HG02571 (cell line): ENCODE results near the gene MEIS1.

Source experiments
- ATAC-seq: cut with Tn5 transposase; IDR thresholded peaks from one replicate; pipeline ENCODE4 v1.9.1; 2021; ENCODE audit warnings: mild to moderate bottlenecking, moderate library complexity; ENCODE audit not compliant: unreplicated experiment

The MEIS1 gene

GRCh38 chr2:66561645-66562303, 126.8 kb downstream of the MEIS1 start:
- ATAC-seq, result no peak

GRCh38 chr2:66562304-66562685, 127.4 kb downstream of the MEIS1 start:
- ATAC-seq, result no peak

- no peak for ATAC-seq
These were observed 128.5 kb downstream of the MEIS1 start for GRCh38 chr2:66563473-66563872.

- ATAC-seq, result no peak
These were observed 130.4 kb downstream of the MEIS1 start for GRCh38 chr2:66565291-66565690.

GRCh38 chr2:66566726-66567399, 131.9 kb downstream of the MEIS1 start:
- ATAC-seq, result no peak

- no peak for ATAC-seq
These were observed 132.8 kb downstream of the MEIS1 start for GRCh38 chr2:66567729-66568128.

- no peak for ATAC-seq
These were observed 133.8 kb downstream of the MEIS1 start for GRCh38 chr2:66568650-66569300.

GRCh38 chr2:66569321-66569851, 134.5 kb downstream of the MEIS1 start:
- no peak for ATAC-seq

- no peak for ATAC-seq
These were observed 135.0 kb downstream of the MEIS1 start for GRCh38 chr2:66569974-66570373.

- ATAC-seq, result no peak
These were observed 135.5 kb downstream of the MEIS1 start for GRCh38 chr2:66570471-66570870.

GRCh38 chr2:66571918-66572317, 137.0 kb downstream of the MEIS1 start:
- ATAC-seq, result no peak

- ATAC-seq, result no peak
These were observed 137.5 kb downstream of the MEIS1 start for GRCh38 chr2:66572391-66572790.

- ATAC-seq, result no peak
These were observed 138.5 kb downstream of the MEIS1 start for GRCh38 chr2:66573416-66573815.

GRCh38 chr2:66573821-66574233, 138.9 kb downstream of the MEIS1 start:
- no peak for ATAC-seq

GRCh38 chr2:66574701-66575624, 140.0 kb downstream of the MEIS1 start:
- no peak for ATAC-seq

GRCh38 chr2:66575625-66576310, 140.8 kb downstream of the MEIS1 start:
- no peak for ATAC-seq

GRCh38 chr2:66576311-66576560, 141.3 kb downstream of the MEIS1 start:
- no peak for ATAC-seq

- no peak for ATAC-seq
These were observed 141.8 kb downstream of the MEIS1 start for GRCh38 chr2:66576561-66577320.

GRCh38 chr2:66577321-66578053, 142.6 kb downstream of the MEIS1 start:
- no peak for ATAC-seq
